Stimulated activated CD8-positive, alpha-beta memory T cell treated with anti-CD3 and anti-CD28 coated beads, Interleukin-7, amount 100 ng/mL, for 48 hours (primary cell): ENCODE data around the gene MED13.
"Not testable (repeated sequence)": the region's sequence is repeated elsewhere in the genome, so short reads cannot be mapped to it uniquely, and the experiment has no call there.

ENCODE experiments used
- DNase-seq, 2 donors: peaks; one replicate each; pipeline ENCODE4 v3.0.0-alpha.2; 2020; ENCODE audit warnings: low read depth in 1 of 2; ENCODE audit errors: extremely low read depth in 1 of 2

MED13 gene

DNA sequence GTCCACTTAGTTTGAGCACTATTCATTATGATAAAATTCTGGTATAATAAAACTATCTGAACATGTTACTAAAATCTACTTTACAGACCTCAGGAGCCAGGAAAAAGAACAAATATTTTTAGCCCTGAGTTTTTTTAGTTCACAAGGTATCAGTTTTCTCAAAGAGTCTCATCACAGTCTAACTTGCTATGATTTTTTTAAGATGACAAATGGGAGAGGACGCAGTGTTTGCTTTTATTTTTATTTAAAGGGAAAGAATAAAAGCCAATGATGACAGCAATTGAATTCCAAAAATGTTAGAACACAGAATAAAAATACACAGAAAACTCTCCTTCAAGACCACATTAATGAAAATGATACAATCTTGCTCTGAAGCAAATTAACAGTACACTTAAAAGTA is 7.4 kb downstream of the MED13 start:
- DNase-seq: no peak

DNA sequence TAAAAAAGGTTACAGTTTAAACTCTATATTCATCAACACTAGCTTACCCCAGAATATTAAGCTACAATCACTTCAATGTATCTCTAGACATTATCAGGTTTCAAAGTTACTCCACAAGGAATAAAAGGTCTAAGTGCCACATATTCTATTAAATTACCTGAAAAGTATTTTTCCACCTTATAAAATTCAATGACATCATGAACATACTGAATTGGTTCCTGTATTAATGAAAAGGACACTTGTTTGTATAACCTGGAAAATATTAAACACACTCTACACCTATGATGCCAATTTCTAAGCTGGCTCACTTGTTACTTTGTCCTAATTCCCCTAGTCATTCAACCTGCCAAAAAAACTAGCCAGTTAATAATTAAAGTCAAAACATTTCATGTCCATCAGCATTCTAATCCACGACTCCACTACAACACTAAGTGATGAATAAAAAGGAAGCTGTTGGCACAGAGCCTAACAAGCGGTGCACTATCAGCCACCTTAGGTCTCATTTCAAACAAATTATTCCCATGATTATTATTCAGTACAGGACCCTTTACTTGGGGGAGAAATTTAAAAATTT is 12.2 kb downstream of the MED13 start:
- no peak for DNase-seq

DNA sequence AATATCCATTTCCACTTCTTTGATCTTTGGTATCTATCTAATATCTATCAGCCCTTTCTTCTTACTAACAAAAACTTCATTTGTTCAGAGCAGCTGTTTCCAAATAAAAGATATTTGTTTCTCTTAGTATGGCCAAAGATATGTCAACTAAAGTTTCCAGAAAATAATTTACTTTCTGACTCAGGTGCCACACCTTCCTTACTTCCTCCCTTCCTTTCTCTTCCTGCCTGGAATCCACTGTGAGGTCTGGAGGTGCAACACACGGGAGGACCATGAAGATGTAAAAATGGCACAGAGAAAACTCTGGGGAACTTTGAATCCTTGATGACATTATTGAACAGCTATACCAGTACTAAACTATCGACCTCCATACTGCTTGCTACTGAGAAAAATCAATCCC is 14.0 kb downstream of the MED13 start:
- no peak for DNase-seq

DNA sequence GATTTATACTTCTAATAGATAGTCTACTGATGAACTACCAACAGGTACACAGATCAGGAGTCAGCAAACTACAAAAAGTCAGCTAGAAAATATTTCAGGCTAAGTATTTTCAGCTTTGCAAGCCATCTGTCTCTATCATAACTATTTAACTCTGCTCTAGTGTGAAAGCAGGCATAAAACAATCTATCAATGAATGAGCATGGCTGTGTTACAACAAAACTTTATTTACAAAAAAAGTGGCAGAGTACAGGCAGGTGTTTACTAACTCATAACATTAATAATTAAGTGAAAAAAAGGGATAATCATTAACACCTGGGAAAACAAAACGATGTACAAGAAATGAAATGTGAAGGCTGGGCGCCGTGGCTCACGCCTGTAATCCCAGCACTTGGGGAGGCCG is 15.8 kb downstream of the MED13 start:
- no peak for DNase-seq

DNA sequence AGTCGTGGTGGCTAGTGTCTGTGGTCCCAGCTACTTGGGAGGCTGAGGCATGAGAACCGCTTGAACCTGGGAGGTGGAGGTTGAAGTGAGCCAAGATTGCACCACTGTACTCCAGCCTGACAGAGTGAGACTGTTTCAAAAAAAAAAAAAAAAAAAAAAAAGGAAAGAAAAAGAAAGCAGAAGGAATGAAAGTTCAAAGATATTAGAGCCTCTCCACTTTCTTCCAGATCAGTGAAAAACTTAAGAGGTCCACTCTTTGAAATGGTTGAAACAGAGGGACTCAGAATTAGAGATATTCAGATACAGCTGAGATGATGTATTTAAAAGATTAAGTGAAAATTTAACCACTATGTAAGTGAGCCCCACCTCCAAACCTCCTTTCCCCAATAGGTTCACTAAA is 16.8 kb downstream of the MED13 start:
- DNase-seq: no peak

DNA sequence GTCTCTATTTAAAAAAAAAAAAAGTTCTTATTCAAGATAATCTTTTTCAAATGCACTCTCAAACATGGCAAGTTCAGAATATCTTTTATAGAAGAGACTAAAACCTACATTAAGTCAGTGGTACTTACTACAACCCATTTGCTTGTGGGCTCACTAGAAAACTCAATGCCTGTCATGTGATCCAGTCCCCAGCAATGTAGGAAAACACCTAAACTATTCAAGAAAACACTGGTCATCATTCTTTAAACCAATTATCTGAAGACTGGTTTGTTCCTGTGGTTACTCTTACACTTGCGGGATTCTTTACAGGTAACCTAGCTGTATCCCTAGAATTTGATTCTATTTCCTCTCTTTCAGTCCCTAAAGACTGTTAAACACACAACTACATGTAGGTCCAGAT is 19.6 kb downstream of the MED13 start:
- DNase-seq: no peak

DNA sequence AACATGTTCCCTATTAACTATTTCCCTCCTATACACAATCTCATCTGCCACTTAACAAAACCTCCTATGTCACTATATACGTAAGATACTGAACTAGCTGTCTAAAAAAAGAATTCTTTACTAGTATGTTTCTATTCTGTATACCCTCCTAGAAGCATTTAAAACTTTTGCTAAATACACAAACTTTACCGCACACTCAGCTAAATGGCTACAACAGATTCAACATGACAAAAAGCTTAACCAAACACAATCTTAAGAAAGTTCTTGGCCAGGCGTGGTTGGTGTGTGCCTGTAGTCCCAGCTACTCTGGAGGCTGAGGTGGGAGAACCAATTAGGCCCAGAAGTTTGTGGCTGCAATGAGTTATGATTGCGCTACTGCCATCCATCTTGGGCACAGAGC is 20.0 kb downstream of the MED13 start:
- DNase-seq: no peak

DNA sequence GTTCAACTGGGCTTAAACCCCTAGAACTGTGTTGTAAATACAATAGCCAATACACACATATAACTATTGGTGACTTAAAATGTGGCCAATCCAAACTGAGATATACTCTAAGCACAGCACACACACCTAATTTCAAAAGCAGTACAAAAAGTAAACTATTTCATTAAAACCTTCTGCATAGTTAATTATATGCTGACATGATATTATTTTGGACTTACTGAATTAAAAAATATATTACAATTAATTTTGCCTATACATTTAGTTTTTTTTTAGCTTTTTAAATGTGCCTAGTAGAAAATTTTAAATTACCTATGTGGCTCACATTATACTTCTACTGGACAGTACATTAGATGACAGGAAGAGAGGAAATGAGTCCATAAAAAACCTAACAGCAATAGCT is 21.5 kb downstream of the MED13 start:
- DNase-seq: no peak

DNA sequence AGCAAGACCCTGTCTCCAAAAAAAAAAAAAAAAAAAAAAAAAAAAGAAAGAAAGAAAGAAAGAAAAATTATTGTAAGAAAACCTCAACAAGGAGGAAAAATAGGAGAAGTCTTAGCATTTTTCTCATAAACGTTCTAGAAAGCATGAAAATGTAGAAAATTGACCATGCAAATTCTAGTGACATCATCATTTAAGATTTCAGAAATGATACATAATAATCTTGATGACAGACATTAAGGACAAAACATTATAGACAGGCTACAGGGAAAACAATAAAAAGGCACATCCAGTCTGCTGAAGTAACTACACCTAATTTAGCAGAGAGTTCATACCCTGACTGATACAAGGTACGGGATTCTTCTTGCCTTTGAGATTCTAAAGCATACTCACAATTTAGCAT is 21.9 kb downstream of the MED13 start:
- no peak for DNase-seq

DNA sequence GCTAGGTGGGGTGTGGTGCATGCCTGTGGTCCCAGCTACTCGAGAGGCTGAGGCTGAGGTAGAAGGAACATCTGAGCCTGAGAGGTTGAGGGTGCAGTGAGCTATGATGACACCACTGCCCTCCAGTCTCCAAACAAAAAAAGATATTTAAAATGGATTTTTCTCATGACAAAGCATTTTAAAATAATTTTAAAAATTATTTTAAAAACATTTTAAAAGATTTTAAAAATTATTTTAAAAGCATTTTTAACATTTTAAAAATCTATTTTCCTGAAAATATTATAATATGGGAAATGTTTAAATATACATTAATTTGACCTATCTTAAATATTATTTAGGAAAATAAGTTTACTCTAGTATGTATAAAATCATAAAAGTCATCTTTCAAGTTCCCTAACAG is 26.8 kb downstream of the MED13 start:
- DNase-seq: no peak

DNA sequence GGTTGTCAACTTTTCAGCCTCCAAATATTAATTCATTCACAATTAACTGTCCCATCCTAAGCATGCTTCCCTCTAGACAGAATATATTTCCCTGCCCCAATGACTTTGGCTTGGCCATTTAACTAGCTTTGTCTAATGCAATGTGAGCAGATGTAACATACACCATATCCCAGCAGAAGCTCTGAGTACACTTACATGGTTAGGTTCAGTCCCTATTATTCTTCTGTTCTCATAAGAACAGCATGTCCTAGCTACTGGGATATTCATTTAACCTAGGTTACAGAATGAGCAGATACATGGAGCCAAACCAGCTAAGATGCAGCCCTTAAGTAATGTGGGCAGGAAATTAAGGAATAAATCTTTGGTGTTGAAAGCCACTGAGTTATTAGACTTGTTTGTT is 31.8 kb downstream of the MED13 start:
- DNase-seq: no peak

DNA sequence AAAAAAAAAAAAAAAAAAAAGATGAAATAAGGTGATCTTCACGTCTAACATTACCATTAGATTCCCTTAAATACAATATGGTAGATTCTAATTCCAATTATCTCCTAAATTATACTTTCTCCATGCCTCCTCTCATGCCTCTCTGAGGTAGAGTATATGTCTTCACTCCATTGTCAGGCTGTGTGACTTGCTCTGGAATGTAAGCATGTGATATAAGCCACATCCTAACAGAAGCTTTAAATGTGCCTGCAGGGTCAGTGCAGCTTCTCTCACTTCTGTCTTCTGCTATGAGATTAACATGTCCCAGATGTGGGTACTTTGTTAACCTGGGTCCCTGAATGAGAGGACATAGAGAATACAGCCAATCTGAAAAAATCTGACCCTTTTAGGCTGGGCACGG is 32.6 kb downstream of the MED13 start:
- no peak for DNase-seq

DNA sequence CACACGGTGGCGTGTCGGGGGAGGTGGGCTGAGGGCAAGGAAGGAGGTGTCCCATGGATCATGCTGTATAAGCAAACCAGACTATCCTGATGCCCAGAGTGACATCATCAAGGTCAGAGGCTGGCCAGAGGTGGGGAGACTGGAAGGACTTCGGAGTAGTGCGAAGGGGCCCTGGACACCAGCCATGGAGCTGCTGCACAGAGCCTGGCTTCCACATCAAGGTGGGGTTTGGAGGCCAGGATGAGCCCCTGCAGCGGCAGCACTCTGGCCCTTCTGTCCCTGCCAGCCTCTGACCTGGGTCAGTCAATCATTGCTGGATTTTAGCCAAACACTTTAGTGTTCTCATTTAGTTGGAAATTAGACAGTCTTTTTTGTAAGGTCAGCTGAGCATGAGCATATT is 34.8 kb downstream of the MED13 start:
- DNase-seq: no peak

DNA sequence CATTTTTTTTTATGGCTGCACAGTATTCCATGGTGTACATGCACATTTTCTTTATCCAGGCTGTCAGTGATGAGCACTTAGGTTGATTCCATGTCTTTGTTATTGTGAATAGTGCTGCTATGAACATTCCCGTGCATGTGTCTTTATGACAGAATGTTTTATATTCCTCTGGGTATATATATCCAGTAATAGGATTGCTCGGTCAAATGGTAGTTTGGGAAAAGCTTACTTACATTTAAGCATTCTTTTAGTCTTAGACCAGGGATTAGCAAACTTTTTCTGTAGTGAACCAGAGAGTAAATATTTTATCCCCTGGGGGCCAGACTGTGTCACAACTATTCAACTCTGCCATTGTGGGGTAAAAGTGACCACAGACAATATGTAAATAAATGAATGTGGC is 40.2 kb downstream of the MED13 start:
- DNase-seq: no peak

DNA sequence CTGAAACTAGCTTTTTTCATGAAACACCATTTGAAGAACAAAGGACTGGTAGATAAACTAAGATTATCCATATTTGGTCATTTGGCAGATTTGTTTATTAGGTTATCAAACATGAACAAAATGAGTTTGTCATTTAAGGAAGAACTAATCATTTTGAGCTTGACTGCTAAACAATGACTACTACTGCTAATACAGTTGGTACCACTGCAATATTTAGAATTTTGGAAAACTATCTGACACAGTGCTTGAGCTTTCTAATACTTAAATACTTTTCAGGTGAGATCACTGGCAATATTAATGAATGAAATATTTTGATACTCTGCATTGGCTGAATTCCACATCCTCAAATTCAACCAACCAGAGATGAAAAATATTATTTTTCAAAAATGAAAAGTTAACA is 47.2 kb downstream of the MED13 start:
- no peak for DNase-seq

DNA sequence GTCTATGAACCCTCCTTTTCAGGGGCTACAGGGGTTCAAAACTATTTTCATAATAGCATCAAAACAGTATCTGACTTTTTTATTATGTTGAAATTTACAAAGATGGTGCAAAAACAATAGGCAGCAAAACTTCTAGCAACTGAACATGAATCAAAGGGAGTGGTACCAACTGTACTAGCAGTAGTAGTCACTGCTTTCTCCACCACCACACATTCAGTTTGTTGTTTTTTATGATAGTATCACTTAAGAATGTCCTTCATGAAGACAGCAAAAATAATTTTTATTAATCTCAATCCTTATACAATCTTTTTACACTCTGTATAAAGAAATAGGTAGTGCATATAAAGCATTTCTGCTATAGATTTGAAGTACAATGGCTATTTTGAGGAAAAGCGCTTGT is 47.6 kb downstream of the MED13 start:
- no peak for DNase-seq

DNA sequence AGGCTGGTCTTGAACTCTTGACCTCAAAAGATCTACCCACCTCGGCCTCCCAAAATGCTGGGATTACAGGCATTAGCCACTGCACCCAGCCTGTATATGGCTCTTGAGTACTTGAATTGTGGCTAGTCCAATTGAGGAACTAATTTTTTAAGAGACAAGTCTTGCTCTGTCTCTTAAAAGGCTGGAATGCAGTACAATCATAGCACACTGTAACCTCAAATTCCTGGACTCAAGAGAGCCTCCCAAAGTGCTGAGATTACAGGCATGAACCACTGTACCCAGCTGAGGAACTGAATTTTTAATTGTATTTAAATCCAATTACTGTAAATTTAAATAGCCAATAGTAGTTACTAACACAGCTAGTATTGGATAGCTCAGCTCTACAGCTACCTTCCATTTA is 50.6 kb downstream of the MED13 start:
- no peak for DNase-seq

DNA sequence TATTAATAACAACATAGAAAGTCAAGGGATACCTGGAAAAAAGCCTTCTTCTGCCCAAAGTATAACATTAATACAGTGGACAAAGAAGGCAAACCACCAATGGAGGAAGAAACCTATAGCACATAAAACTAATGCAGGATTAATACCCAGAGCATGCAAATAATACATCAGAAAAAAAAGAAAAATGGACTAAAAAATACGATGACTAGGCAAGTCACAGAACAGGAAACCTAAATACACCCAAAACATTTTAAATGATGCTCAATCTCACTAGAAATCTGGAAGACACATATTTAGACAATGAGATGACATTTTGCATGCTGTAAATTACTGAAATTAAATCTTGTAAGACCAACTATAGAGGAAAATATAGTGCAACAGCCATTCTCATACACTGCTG is 55.9 kb downstream of the MED13 start:
- no peak for DNase-seq

DNA sequence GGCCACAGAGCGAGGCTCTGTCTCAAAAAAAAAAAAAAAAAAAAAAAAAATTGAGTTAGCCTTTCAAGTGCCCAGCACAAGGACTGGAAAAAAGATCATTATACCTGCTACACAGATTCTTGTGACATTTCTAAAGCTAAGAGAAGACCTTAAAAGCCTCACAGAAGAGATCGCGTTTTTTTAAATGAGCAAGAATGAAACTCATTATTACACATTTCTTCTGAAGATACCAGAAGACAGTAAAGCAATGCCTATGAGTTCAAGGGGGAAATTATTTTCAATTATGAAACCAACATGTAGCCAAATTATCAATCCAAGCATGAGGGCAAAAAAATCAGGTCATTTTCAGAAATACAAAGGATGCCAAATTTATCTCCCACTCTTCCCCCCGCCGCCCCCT is 56.8 kb downstream of the MED13 start:
- no peak for DNase-seq

DNA sequence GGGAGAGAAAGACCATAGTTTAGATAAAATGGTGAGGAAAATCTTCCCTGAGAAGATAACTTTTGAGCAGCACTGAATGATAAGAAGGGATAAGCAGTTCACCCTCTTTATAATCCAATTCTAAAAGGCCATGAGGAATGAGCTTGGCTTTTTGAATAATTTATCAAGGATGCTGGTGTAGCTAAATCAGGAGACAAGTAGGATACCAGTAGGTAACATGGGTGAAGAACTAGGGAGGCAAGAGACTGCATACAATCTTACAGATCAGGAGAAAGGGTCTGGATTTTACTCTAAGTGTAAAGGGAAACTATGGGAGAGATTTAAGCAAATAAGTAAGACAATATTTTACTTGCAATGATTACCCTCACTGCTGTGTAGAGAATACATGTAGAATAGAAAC is 60.7 kb downstream of the MED13 start:
- no peak for DNase-seq

DNA sequence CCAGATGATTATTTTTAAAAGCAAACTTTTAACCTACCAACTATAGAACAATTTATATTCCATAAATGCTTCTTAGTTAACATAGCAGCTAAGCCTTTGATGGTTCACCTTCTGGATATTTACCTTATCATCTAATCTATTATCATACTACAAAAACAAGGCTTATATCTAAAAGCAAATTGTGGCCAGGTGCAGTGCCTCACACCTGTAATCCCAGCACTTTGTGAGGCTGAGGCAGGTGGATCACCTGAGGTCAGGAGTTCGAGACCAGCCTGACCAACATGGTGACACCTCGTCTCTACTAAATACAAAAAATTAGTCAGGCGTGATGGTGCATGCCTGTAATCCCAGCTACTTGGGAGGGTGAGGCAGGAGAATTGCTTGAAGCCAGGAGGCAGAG is 61.9 kb downstream of the MED13 start:
- not testable (repeated sequence) for DNase-seq

DNA sequence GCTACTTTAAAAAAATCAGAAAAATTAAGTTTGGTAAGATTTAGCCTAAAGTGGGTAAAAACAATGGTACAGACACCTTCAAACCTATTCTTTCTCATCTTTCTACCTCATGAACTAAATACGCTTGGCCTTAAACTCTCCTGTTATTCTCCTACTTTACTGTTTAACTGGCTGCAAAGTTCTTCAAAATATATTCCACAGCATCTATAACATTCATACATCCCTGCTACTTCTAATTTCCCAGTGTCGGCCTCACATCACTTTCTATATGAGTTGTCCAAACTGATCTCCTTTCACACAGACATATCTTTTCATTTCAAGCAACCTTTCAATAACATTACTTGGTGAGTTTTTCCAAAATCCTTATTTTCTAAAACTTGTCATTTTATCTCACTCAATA is 64.0 kb downstream of the MED13 start:
- DNase-seq: no peak

DNA sequence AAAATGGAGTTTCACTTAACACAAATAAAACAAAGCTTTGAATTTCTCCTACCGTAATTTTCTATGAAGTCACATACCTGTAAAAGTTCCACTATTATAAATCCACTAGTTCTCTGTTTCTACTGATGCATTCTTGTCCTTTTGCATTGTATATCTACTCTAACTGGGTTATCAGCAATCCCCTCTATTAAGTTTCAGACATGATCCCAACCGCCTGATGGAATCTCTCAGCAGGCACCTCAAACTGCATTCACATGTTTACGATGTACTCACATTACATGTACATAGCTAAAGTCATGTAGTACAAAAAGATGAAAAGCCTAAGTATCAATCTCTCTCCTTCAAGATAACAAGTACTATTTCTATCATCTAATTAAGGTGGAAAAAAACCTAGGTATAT is 64.9 kb downstream of the MED13 start:
- no peak for DNase-seq

DNA sequence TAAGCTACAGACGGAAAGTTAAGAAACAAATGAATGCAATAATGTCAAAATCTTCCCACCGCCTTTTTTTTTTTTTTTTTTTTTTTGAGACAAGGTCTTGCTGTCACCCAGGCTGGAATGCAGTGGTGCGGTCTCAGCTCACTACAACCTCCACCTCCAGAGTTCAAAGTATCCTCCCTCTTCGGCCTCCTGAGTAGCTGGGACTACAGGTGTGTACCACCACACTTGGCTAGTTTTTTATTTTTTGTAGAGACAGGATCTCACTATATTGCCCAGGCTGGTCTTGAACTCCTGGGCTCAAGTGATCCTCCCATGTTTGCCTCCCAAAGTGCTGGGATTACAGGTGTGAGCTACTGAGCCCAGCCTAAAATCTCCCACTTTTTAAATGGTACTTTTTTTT is 66.5 kb downstream of the MED13 start:
- not testable (repeated sequence) for DNase-seq
